GM12878 (cell line): ENCODE results near the gene ANO2. TPM values are rescaled to one million over a fixed set of nuclear protein-coding genes. Genes with fewer than 3 reads are reported as not detected.

Experiments used
- ATAC-seq: fragments of 200-7000 bp; cut with Tn5 transposase; 3 replicates; pipeline ENCODE4 v1.9.1; 2020; ENCODE audit warnings: mild to moderate bottlenecking, moderate library complexity
- BruUV-seq: library from RNA; stranded (reverse); fragments of 400-500 nt; replicated peaks from 2 replicates; lab custom pipeline; 2021; lab: Mats Ljungman, UMichigan
- CTCF ChIA-PET: fragments of 300-600 bp; sonication (Branson Sonifier 250); formaldehyde crosslinking; extraction: SDS; loops from one replicate; lab custom pipeline; 2021; ENCODE audit warnings: inconsistent platforms; lab: Yijun Ruan, JAX
- POLR2A ChIA-PET: fragments of 350-600 bp; formaldehyde crosslinking; extraction: SDS; loops from one replicate; lab custom pipeline; 2021; ENCODE audit warnings: inconsistent platforms; lab: Charles Lee
- RAD21 ChIA-PET: fragments of 300-600 bp; sonication (Branson Sonifier 250); formaldehyde crosslinking; loops from one replicate; lab custom pipeline; 2023; ENCODE audit warnings: antibody characterized with exemption; ENCODE audit not compliant: unreplicated experiment; lab: Charles Lee
- SMC1A ChIA-PET: fragments of 300-600 bp; sonication (Branson Sonifier 250); formaldehyde crosslinking; loops from one replicate; lab custom pipeline; 2023; ENCODE audit not compliant: unreplicated experiment, uncharacterized antibody; lab: Charles Lee
- DNase-seq: peaks from one replicate; pipeline ENCODE4 v3.0.0-alpha.2; 2011; ENCODE audit warnings: low read depth, low spot score
- FAIRE-seq: peaks from 3 replicates; lab custom pipeline; 2011; peaks lifted over from hg19 to GRCh38; lab: Jason Lieb, UNC
- H2AFZ ChIP-seq: 2 replicates; pipeline ENCODE4 v1.6.0; 2011; ENCODE audit warnings: low read depth, low read length, control low read depth; ENCODE audit not compliant: control insufficient read depth
- H3K27ac ChIP-seq: 2 replicates; pipeline ENCODE4 v1.5.1; 2011; ENCODE audit warnings: control low read depth; ENCODE audit not compliant: control insufficient read depth, insufficient read depth
- H3K27me3 ChIP-seq, 2 experiments: replicated peaks in 1 of 2; 2 replicates each; pipeline versions ENCODE4 v1.6.0 to v1.6.1; 2011; ENCODE audit warnings: low read length in 1 of 2; ENCODE audit not compliant: control insufficient read depth in 2 of 2, insufficient read depth in 2 of 2
- H3K36me3 ChIP-seq, 2 experiments: 2 replicates each; pipeline ENCODE4 v1.5.1; 2011; ENCODE audit warnings: low read length in 1 of 2; ENCODE audit not compliant: control insufficient read depth in 2 of 2, insufficient read depth in 2 of 2
- H3K4me1 ChIP-seq: 2 replicates; pipeline ENCODE4 v1.6.1; 2011; ENCODE audit warnings: mild to moderate bottlenecking, low read length, moderate library complexity, mixed read lengths; ENCODE audit not compliant: control insufficient read depth, insufficient read depth
- H3K4me2 ChIP-seq: 2 replicates; pipeline ENCODE4 v1.6.0; 2011; ENCODE audit warnings: control low read depth; ENCODE audit not compliant: control insufficient read depth, insufficient read depth
- H3K4me3 ChIP-seq: fragments of 200-600 bp; sonication (generic); 2 replicates; pipeline ENCODE4 v1.5.1; 2016
- H3K79me2 ChIP-seq: 2 replicates; pipeline ENCODE4 v1.6.0; 2011; ENCODE audit warnings: low read length; ENCODE audit not compliant: control insufficient read depth, insufficient read depth
- H3K9ac ChIP-seq: 2 replicates; pipeline ENCODE4 v1.8.0; 2011; ENCODE audit warnings: low read length, control low read depth, mixed read lengths; ENCODE audit not compliant: control insufficient read depth, insufficient read depth
- H3K9me3 ChIP-seq: replicated peaks from 3 replicates; pipeline ENCODE4 v1.5.1; 2011; ENCODE audit warnings: mild to moderate bottlenecking, low read length; ENCODE audit not compliant: control insufficient read depth, insufficient read depth
- H4K20me1 ChIP-seq: 2 replicates; pipeline ENCODE4 v1.6.0; 2011; ENCODE audit not compliant: control insufficient read depth, insufficient read depth
- BHLHE40 ChIP-seq, 2 experiments: fragments of 450-650 bp in 1 of 2; IDR thresholded peaks; 2 replicates each; pipeline ENCODE4 v1.6.1; 2011 to 2017; ENCODE audit warnings: low read depth in 2 of 2, borderline replicate concordance in 1 of 2, improper control_type of control experiment in 1 of 2, low read length in 1 of 2, mild to moderate bottlenecking in 1 of 2
- ESRRA ChIP-seq: IDR thresholded peaks from 2 replicates; pipeline ENCODE4 v1.6.1; 2012; ENCODE audit warnings: mild to moderate bottlenecking, low read length, improper control_type of control experiment
- HDAC6 ChIP-seq: fragments of 200-600 bp; sonication (generic); IDR thresholded peaks from one replicate; pipeline ENCODE4 v1.8.0; 2017; ENCODE audit warnings: antibody characterized with exemption; ENCODE audit not compliant: unreplicated experiment
- MTA3 ChIP-seq: IDR thresholded peaks from 2 replicates; pipeline ENCODE4 v1.6.1; 2012; ENCODE audit warnings: low read length, inconsistent platforms, borderline replicate concordance
- NBN ChIP-seq: fragments of 450-650 bp; IDR thresholded peaks from 2 replicates; pipeline ENCODE4 v1.6.1; 2016
- NFXL1 ChIP-seq: fragments of 450-650 bp; IDR thresholded peaks from 2 replicates; pipeline ENCODE4 v1.6.1; 2017; ENCODE audit warnings: antibody characterized with exemption, mild to moderate bottlenecking, borderline replicate concordance
- RBBP5 ChIP-seq: fragments of 200-600 bp; sonication (generic); conservative IDR thresholded peaks from 2 replicates; pipeline ENCODE4 v1.6.1; 2016
- RUNX3 ChIP-seq: IDR thresholded peaks from 2 replicates; pipeline ENCODE4 v1.6.1; 2012; ENCODE audit warnings: low read length, inconsistent platforms
- YBX1 ChIP-seq: fragments of 450-650 bp; IDR thresholded peaks from 2 replicates; pipeline ENCODE4 v1.6.1; 2016; ENCODE audit warnings: antibody characterized with exemption
- ZNF24 ChIP-seq: fragments of 450-650 bp; IDR thresholded peaks from 2 replicates; pipeline ENCODE4 v1.6.1; 2017; ENCODE audit warnings: antibody characterized with exemption, mild to moderate bottlenecking
- ZNF622 ChIP-seq: fragments of 450-650 bp; IDR thresholded peaks from 2 replicates; pipeline ENCODE4 v1.6.1; 2017; ENCODE audit warnings: mild to moderate bottlenecking, inconsistent platforms
- WGBS: methylation state at CpG from one replicate; pipeline ENCODE4 v1.1.6; 2016; ENCODE audit warnings: low lambda C conversion rate; ENCODE audit not compliant: insufficient replicate concordance, insufficient coverage; ENCODE audit errors: missing lambda C conversion rate; 5-methylcytosine and 5-hydroxymethylcytosine counted together
- in situ Hi-C: fragments of 300-500 bp; cut with MboI; formaldehyde crosslinking; loops from 9 replicates; pipeline ENCODE4 v1.14.3; 2018; ENCODE audit warnings: mixed read lengths
- intact Hi-C: fragments of 100-400 bp; cut with micrococcal nuclease; formaldehyde crosslinking; loops from one replicate; pipeline ENCODE4 v1.14.2; 2022; ENCODE audit not compliant: unreplicated experiment
- polyA plus RNA-seq, 11 experiments: library from polyadenylated mRNA; depleted of rRNA in 4 of 11; unstranded in 6 of 11; stranded (reverse) in 5 of 11; fragments of >200 nt; fragmentation: Nextera tagmentation in 4 of 11; fragmentation: Illumina TruSeq in 1 of 11; extraction: Ambion mirVana in 4 of 11; extraction: Trizol in 1 of 11; gene quantifications; 1 replicate in 1 of 11; 2 replicates in 10 of 11; pipeline versions ENCODE4 v1.2.1 to v1.2.3, GENCODE V29; 2011 to 2016; ENCODE audit warnings: inconsistent platforms in 2 of 11, missing spikeins in 2 of 11, low read depth in 1 of 11
- total RNA-seq, 4 experiments: library from RNA; depleted of rRNA in 3 of 4; stranded (reverse); fragments of >200 nt in 3 of 4; fragmentation: Illumina TruSeq in 1 of 4; extraction: Trizol in 1 of 4; gene quantifications; 2 replicates each; pipeline versions ENCODE4 v1.2.1 to v1.2.3, GENCODE V29; 2013 to 2021
- TF ChIP-seq, protein P1 (sequence below): IDR thresholded peaks from 2 replicates; pipeline ENCODE4 v1.6.1; 2011; ENCODE audit warnings: borderline replicate concordance, low read depth, mild to moderate bottlenecking, moderate library complexity, low read length; ENCODE audit not compliant: insufficient read depth, poor library complexity, severe bottlenecking
- TF ChIP-seq, protein P2 (sequence below): fragments of 450-650 bp; IDR thresholded peaks from 2 replicates; pipeline ENCODE4 v1.6.1; 2017; ENCODE audit warnings: mild to moderate bottlenecking, low read depth, inconsistent platforms; ENCODE audit not compliant: poor library complexity, severe bottlenecking
- TF ChIP-seq, protein P3 (sequence below): fragments of 450-650 bp; IDR thresholded peaks from 2 replicates; pipeline ENCODE4 v1.6.1; 2017; ENCODE audit warnings: low read depth, mild to moderate bottlenecking, moderate library complexity
- TF ChIP-seq, protein P4 (sequence below): fragments of 450-650 bp; IDR thresholded peaks from 2 replicates; pipeline ENCODE4 v1.6.1; 2018; ENCODE audit warnings: borderline replicate concordance, mild to moderate bottlenecking; ENCODE audit not compliant: partially characterized antibody

ANO2 gene
- total and polyA plus RNA-seq, 10 of the 15 experiments (the other 5 are each of a cell fraction or from before 2014, with no cell fraction given): not detected

DNA sequence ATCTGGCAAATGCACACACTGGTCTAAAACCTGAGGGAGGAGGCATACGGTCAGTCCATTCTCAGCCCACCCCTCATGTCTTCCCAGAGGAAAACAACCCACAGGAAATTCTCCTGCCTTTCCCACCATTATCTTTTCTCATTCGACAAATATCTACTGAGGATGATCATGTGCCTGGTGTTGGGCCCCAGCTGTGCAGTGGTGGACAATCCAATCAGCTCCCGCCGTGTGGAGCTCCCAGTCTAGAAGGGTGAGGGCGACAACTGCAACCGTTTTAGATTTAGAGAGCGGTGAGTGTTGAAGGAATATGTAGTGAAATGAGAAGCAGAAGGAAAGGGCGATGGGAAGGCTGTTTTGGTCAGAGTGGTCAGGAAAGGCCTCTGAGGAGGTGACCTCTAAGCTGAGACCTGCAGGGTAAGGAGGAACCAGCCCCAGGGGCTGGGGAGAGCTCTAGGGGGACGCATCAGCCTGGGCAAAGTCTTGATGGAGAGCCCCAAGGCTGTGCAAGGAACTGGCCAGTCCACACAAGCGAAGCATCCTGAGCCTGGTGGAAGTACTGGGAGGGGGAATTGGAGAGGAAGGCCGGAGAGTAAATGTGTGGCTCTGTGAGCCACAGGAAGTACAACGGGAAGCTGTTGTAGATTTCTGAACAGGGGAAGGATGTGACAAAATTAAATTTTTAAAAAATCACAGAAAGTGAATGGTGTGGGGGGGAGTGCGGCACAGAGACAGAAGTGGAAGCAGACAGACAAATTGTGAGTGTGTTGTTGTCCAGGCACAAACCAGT lies 320.4 kb downstream of the ANO2 start:
- DNase-seq (no peak), ATAC-seq (no peak), FAIRE-seq (no peak)
- Histone ChIP-seq H3K27ac (no peak overlapping the region), H3K9ac (no peak overlapping the region), H3K4me3 (no peak overlapping the region), H2AFZ (no peak overlapping the region), H3K4me2 (no peak overlapping the region), H3K9me3 (no peaks in the 10 kb centered on the region), H3K79me2 (no peaks in the 10 kb centered on the region), H3K27me3 (no peaks in the 10 kb centered on the region; a peak in 1 of 4 replicates), H3K36me3 (no peaks in the 10 kb centered on the region), H3K4me1 (no peaks in the 10 kb centered on the region), H4K20me1 (no peaks in the 10 kb centered on the region)
- POLR2A ChIA-PET: no interaction called here
- no TSS peak for BruUV-seq
- SMC1A ChIA-PET: no interaction called here
- CTCF ChIA-PET: no interaction called here
- RAD21 ChIA-PET: no interaction called here
- 31% methylated on average over 13 of the region's 13 CpGs for WGBS
- in situ Hi-C loops (no loop called here), intact Hi-C loops (no loop called here)
- no peak for TF ChIP-seq ESRRA
- TF ChIP-seq NFXL1: no peak
- TF ChIP-seq, protein P1, sequence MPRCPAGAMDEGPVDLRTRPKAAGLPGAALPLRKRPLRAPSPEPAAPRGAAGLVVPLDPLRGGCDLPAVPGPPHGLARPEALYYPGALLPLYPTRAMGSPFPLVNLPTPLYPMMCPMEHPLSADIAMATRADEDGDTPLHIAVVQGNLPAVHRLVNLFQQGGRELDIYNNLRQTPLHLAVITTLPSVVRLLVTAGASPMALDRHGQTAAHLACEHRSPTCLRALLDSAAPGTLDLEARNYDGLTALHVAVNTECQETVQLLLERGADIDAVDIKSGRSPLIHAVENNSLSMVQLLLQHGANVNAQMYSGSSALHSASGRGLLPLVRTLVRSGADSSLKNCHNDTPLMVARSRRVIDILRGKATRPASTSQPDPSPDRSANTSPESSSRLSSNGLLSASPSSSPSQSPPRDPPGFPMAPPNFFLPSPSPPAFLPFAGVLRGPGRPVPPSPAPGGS: no peak
- TF ChIP-seq NBN: no peak
- TF ChIP-seq RBBP5: no peak
- TF ChIP-seq ZNF622: no peak
- TF ChIP-seq, protein P2, sequence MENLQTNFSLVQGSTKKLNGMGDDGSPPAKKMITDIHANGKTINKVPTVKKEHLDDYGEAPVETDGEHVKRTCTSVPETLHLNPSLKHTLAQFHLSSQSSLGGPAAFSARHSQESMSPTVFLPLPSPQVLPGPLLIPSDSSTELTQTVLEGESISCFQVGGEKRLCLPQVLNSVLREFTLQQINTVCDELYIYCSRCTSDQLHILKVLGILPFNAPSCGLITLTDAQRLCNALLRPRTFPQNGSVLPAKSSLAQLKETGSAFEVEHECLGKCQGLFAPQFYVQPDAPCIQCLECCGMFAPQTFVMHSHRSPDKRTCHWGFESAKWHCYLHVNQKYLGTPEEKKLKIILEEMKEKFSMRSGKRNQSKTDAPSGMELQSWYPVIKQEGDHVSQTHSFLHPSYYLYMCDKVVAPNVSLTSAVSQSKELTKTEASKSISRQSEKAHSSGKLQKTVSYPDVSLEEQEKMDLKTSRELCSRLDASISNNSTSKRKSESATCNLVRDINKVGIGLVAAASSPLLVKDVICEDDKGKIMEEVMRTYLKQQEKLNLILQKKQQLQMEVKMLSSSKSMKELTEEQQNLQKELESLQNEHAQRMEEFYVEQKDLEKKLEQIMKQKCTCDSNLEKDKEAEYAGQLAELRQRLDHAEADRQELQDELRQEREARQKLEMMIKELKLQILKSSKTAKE: no peak
- TF ChIP-seq, protein P3, sequence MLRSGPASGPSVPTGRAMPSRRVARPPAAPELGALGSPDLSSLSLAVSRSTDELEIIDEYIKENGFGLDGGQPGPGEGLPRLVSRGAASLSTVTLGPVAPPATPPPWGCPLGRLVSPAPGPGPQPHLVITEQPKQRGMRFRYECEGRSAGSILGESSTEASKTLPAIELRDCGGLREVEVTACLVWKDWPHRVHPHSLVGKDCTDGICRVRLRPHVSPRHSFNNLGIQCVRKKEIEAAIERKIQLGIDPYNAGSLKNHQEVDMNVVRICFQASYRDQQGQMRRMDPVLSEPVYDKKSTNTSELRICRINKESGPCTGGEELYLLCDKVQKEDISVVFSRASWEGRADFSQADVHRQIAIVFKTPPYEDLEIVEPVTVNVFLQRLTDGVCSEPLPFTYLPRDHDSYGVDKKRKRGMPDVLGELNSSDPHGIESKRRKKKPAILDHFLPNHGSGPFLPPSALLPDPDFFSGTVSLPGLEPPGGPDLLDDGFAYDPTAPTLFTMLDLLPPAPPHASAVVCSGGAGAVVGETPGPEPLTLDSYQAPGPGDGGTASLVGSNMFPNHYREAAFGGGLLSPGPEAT: no peak
- no peak for TF ChIP-seq RUNX3
- no peak for TF ChIP-seq YBX1
- no peak for TF ChIP-seq HDAC6
- no peak for TF ChIP-seq MTA3
- TF ChIP-seq, protein P4, sequence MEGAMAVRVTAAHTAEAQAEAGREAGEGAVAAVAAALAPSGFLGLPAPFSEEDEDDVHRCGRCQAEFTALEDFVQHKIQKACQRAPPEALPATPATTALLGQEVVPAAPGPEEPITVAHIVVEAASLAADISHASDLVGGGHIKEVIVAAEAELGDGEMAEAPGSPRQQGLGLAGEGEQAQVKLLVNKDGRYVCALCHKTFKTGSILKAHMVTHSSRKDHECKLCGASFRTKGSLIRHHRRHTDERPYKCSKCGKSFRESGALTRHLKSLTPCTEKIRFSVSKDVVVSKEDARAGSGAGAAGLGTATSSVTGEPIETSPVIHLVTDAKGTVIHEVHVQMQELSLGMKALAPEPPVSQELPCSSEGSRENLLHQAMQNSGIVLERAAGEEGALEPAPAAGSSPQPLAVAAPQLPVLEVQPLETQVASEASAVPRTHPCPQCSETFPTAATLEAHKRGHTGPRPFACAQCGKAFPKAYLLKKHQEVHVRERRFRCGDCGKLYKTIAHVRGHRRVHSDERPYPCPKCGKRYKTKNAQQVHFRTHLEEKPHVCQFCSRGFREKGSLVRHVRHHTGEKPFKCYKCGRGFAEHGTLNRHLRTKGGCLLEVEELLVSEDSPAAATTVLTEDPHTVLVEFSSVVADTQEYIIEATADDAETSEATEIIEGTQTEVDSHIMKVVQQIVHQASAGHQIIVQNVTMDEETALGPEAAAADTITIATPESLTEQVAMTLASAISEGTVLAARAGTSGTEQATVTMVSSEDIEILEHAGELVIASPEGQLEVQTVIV: no peak
- no peak for TF ChIP-seq ZNF24
- TF ChIP-seq BHLHE40 (IDR thresholded peaks at IDR 0.05; ENCODE audit: borderline replicate concordance in 1 of 2, low read depth in 2 of 2, low read length in 1 of 2): no peak
